ENCODE data around the gene PTPRH. TPM values are rescaled to one million over a fixed set of nuclear protein-coding genes. Genes with fewer than 3 reads are reported as not detected.
A peak's percentile ranks its signal among the peaks of the same experiment; 100 is the strongest.

Gene PTPRH
- total and polyA plus RNA-seq, 9 of the 15 experiments (the other 6 are each of a cell fraction or from before 2014, with no cell fraction given) = 0.87 to 34.3 (median 22.7) TPM

- TF ChIP-seq ETS1 (conservative IDR thresholded peaks at IDR 0.05; ENCODE audit: control insufficient read depth, low read depth, low read length) (no peak), HNRNPL (IDR thresholded peaks at IDR 0.05; ENCODE audit: low read depth, low read length) (no peak), PBX2 (CRISPR knock-in tag; IDR thresholded peaks at IDR 0.05; ENCODE audit: low read depth) (no peak), PBX2 (tag; conservative IDR thresholded peaks at IDR 0.05; ENCODE audit: low read depth) (no peak), MAFG (tag; conservative IDR thresholded peaks at IDR 0.05) (no peak), ZFP91 (CRISPR knock-in tag; IDR thresholded peaks at IDR 0.05) (no peak), FOS (IDR thresholded peaks at IDR 0.05; ENCODE audit: extremely low read depth, insufficient read length) (no peak), ZBTB1 (CRISPR knock-in tag; IDR thresholded peaks at IDR 0.05; ENCODE audit: borderline replicate concordance, low read depth) (no peak), HDGF (IDR thresholded peaks at IDR 0.05) (no peak), GTF2B (IDR thresholded peaks at IDR 0.05; ENCODE audit: extremely low read depth, insufficient read length) (no peak), NFXL1 (CRISPR knock-in tag; IDR thresholded peaks at IDR 0.05) (no peak), CHCHD3 (CRISPR knock-in tag; IDR thresholded peaks at IDR 0.05) (no peak), MBD2 (IDR thresholded peaks at IDR 0.05; ENCODE audit: borderline replicate concordance, low read depth) (no peak), ZNF253 (CRISPR knock-in tag; conservative IDR thresholded peaks at IDR 0.05) (no peak), PHB (CRISPR knock-in tag; IDR thresholded peaks at IDR 0.05) (no peak), NFE2 (IDR thresholded peaks at IDR 0.05; ENCODE audit: low read depth) (no peak), CC2D1A (IDR thresholded peaks at IDR 0.05) (no peak), ZNF431 (CRISPR knock-in tag; IDR thresholded peaks at IDR 0.05) (no peak), EGR1 (conservative IDR thresholded peaks at IDR 0.05) (no peak), ZNF57 (CRISPR knock-in tag; IDR thresholded peaks at IDR 0.05) (no peak), VEZF1 (CRISPR knock-in tag; IDR thresholded peaks at IDR 0.05) (0 out of 2 replicates have a peak, but pooled peaks have one; percentile 11), U2AF1 (optimal IDR thresholded peaks at IDR 0.05; ENCODE audit: low read depth, low read length) (no peak)
Observed at GRCh38 chr19:55258476-55258827, 49.2 kb upstream of the PTPRH start (continued).

Data from K562 (cell line).